GM13976 (cell line): Measurements from ENCODE around the gene TTC8.

Experiments
- DNase-seq: peaks from one replicate; pipeline ENCODE4 v3.0.0; 2012; ENCODE audit warnings: low spot score
- CTCF ChIP-seq: IDR thresholded peaks from 2 replicates; pipeline ENCODE4 v1.5.1; 2012; ENCODE audit warnings: borderline replicate concordance, mild to moderate bottlenecking; ENCODE audit not compliant: insufficient read depth; ENCODE audit errors: extremely low read depth, missing control alignments, control extremely low read depth
- in situ Hi-C: fragments of 300-500 bp; cut with MboI; formaldehyde crosslinking; loops from one replicate; pipeline ENCODE4 v1.12.0; 2022; ENCODE audit warnings: low sequenced_read_pairs, mixed read lengths, inconsistent platforms; ENCODE audit not compliant: unreplicated experiment

Gene TTC8

GRCh38 chr14:88914956-88915355 is 90.5 kb downstream of the TTC8 start:
- TF ChIP-seq CTCF, result no peak
- in situ Hi-C loops, result no loop called here

GRCh38 chr14:88919502-88919901 is 95.1 kb downstream of the TTC8 start:
- no peak for DNase-seq
- no peak for TF ChIP-seq CTCF
- in situ Hi-C loops, result no loop called here

More at GRCh38 chr14:88914956-88915355, 90.5 kb downstream of the TTC8 start:
- no peak for DNase-seq
